HG03139 (cell line): ENCODE data around the gene ASPRV1.
"Not testable (repeated sequence)": the region's sequence is repeated elsewhere in the genome, so short reads cannot be mapped to it uniquely, and the experiment has no call there.

Source experiments
- ATAC-seq: cut with Tn5 transposase; IDR thresholded peaks from one replicate; pipeline ENCODE4 v1.9.1; 2021; ENCODE audit not compliant: unreplicated experiment

Gene ASPRV1

GRCh38 chr2:69962986-69963730, 1.7 kb upstream of the ASPRV1 start:
- ATAC-seq: no peak

GRCh38 chr2:69960821-69961220, 610 bp downstream of the ASPRV1 start:
- no peak for ATAC-seq

- ATAC-seq: no peak
Measured at GRCh38 chr2:69959425-69959824, 2.0 kb downstream of the ASPRV1 start.

- no peak for ATAC-seq
Measured at GRCh38 chr2:69958480-69958879, 3.0 kb downstream of the ASPRV1 start.

- no peak for ATAC-seq
Measured at GRCh38 chr2:69957965-69958364, 3.5 kb downstream of the ASPRV1 start.

- ATAC-seq: no peak
Measured at GRCh38 chr2:69956475-69956979, 4.9 kb downstream of the ASPRV1 start.

- ATAC-seq: no peak
Measured at GRCh38 chr2:69955029-69955428, 6.4 kb downstream of the ASPRV1 start.

- no peak for ATAC-seq
Measured at GRCh38 chr2:69954084-69954483, 7.3 kb downstream of the ASPRV1 start.

GRCh38 chr2:69952336-69953115, 8.9 kb downstream of the ASPRV1 start:
- no peak for ATAC-seq

- not testable (repeated sequence) for ATAC-seq
Measured at GRCh38 chr2:69950671-69951070, 10.8 kb downstream of the ASPRV1 start.

- no peak for ATAC-seq
Measured at GRCh38 chr2:69950241-69950640, 11.2 kb downstream of the ASPRV1 start.

- no peak for ATAC-seq
Measured at GRCh38 chr2:69948963-69949645, 12.3 kb downstream of the ASPRV1 start.

- no peak for ATAC-seq
Measured at GRCh38 chr2:69948032-69948962, 13.1 kb downstream of the ASPRV1 start.

- no peak for ATAC-seq
Measured at GRCh38 chr2:69947325-69947931, 14.0 kb downstream of the ASPRV1 start.

- no peak for ATAC-seq
Measured at GRCh38 chr2:69946351-69947324, 14.8 kb downstream of the ASPRV1 start.

- no peak for ATAC-seq
Measured at GRCh38 chr2:69945941-69946340, 15.5 kb downstream of the ASPRV1 start.

GRCh38 chr2:69945441-69945840, 16.0 kb downstream of the ASPRV1 start:
- no peak for ATAC-seq

GRCh38 chr2:69944756-69945155, 16.7 kb downstream of the ASPRV1 start:
- ATAC-seq: no peak
